A549 (cell line): ENCODE measurements around the gene WHRN. TPM values are rescaled to one million over a fixed set of nuclear protein-coding genes. Genes with fewer than 3 reads are reported as not detected.

Source experiments
- ATAC-seq, 2 experiments: fragments of 200-7000 bp in 1 of 2; fragments of >200 bp in 1 of 2; cut with Nextera tagmentation in 1 of 2; cut with Tn5 transposase in 1 of 2; 3 replicates each; pipeline versions ENCODE4 v1.8.0 to v1.9.1; 2018 to 2020; ENCODE audit warnings: mild to moderate bottlenecking in 1 of 2, moderate library complexity in 1 of 2
- CTCF ChIA-PET: fragments of 300-600 bp; sonication (Branson Sonifier 250); formaldehyde crosslinking; extraction: SDS; loops from one replicate; lab custom pipeline; 2021; ENCODE audit warnings: antibody characterized with exemption, inconsistent platforms; lab: Yijun Ruan, JAX
- POLR2A ChIA-PET: fragments of 350-600 bp; formaldehyde crosslinking; extraction: SDS; loops from one replicate; lab custom pipeline; 2021; ENCODE audit warnings: antibody characterized with exemption, inconsistent platforms; lab: Yijun Ruan, JAX
- DNase-seq, 2 experiments: peaks; one replicate each; pipeline versions ENCODE4 v3.0.0 to v3.0.0-alpha.2; 2011 to 2016; ENCODE audit warnings: low read depth in 1 of 2, low spot score in 1 of 2
- FAIRE-seq: peaks from 2 replicates; lab custom pipeline; 2011; peaks lifted over from hg19 to GRCh38; lab: Jason Lieb, UNC
- H3K27ac ChIP-seq, 2 experiments: fragments of >200 bp; sonication (Bioruptor Twin); formaldehyde crosslinking; 3 replicates each; pipeline ENCODE4 v1.5.1; 2016 to 2017
- H3K4me1 ChIP-seq: fragments of >200 bp; sonication (Bioruptor Twin); formaldehyde crosslinking; 3 replicates; pipeline ENCODE4 v1.6.1; 2016
- H3K4me2 ChIP-seq: fragments of >200 bp; sonication (Bioruptor Twin); formaldehyde crosslinking; 3 replicates; pipeline ENCODE4 v1.6.1; 2016
- H3K4me3 ChIP-seq: fragments of >200 bp; sonication (Bioruptor Twin); formaldehyde crosslinking; 3 replicates; pipeline ENCODE4 v1.5.1; 2016
- H3K9me3 ChIP-seq: fragments of >200 bp; sonication (Bioruptor Twin); formaldehyde crosslinking; 3 replicates; pipeline ENCODE4 v1.6.1; 2016
- BCL3 ChIP-seq: fragments of >200 bp; sonication (Bioruptor Twin); formaldehyde crosslinking; IDR thresholded peaks from 3 replicates; pipeline ENCODE4 v1.6.1; 2016
- BHLHE40 ChIP-seq: IDR thresholded peaks from 2 replicates; pipeline ENCODE4 v1.6.1; 2012; ENCODE audit warnings: low read depth, low read length, inconsistent platforms
- CHD4 ChIP-seq: fragments of 200-600 bp; sonication (generic); IDR thresholded peaks from 2 replicates; pipeline ENCODE4 v1.6.1; 2016; ENCODE audit warnings: antibody characterized with exemption, mild to moderate bottlenecking, borderline replicate concordance
- E2F6 ChIP-seq: IDR thresholded peaks from 2 replicates; pipeline ENCODE4 v1.6.1; 2012; ENCODE audit warnings: low read depth, borderline replicate concordance
- EHMT2 ChIP-seq: fragments of 200-600 bp; sonication (generic); IDR thresholded peaks from 2 replicates; pipeline ENCODE4 v1.6.1; 2016; ENCODE audit warnings: antibody characterized with exemption, low read depth, mild to moderate bottlenecking, moderate library complexity
- ELK1 ChIP-seq: fragments of 150-350 bp; IDR thresholded peaks from 2 replicates; pipeline ENCODE4 v1.6.1; 2014; ENCODE audit warnings: low read depth, mild to moderate bottlenecking, low read length
- GATA3 ChIP-seq: IDR thresholded peaks from 2 replicates; pipeline ENCODE4 v1.6.1; 2012; ENCODE audit warnings: borderline replicate concordance
- HOXB13 ChIP-seq: fragments of 250-450 bp; sonication (Bioruptor Pico); IDR thresholded peaks from 2 replicates; pipeline ENCODE4 v1.5.0; 2020; ENCODE audit warnings: low read depth, mild to moderate bottlenecking, moderate library complexity
- KDM1A ChIP-seq: fragments of 200-600 bp; sonication (generic); IDR thresholded peaks from 2 replicates; pipeline ENCODE4 v1.6.1; 2016; ENCODE audit warnings: low read depth, mild to moderate bottlenecking
- MAFK ChIP-seq: fragments of 450-650 bp; IDR thresholded peaks from 2 replicates; pipeline ENCODE4 v1.6.1; 2014; ENCODE audit not compliant: partially characterized antibody
- MYC ChIP-seq: IDR thresholded peaks from 2 replicates; pipeline ENCODE4 v1.6.1; 2012; ENCODE audit warnings: mild to moderate bottlenecking, inconsistent platforms, low read length, improper control_type of control experiment, borderline replicate concordance
- NPAS2 ChIP-seq: fragments of 250-450 bp; sonication (Bioruptor Pico); IDR thresholded peaks from 2 replicates; pipeline ENCODE4 v1.8.0; 2022; ENCODE audit warnings: mild to moderate bottlenecking, moderate library complexity, borderline replicate concordance
- POLR2A ChIP-seq: IDR thresholded peaks from 2 replicates; pipeline ENCODE4 v1.6.1; 2012; ENCODE audit warnings: mild to moderate bottlenecking, low read length
- POLR2AphosphoS2 ChIP-seq: conservative IDR thresholded peaks from 2 replicates; pipeline ENCODE4 v1.6.1; 2012; ENCODE audit warnings: low read length, improper control_type of control experiment, inconsistent platforms
- SREBF2 ChIP-seq: fragments of 450-650 bp; IDR thresholded peaks from 2 replicates; pipeline ENCODE4 v1.6.1; 2014; ENCODE audit warnings: mild to moderate bottlenecking, moderate library complexity
- TP53 ChIP-seq: fragments of 250-450 bp; sonication (Bioruptor Pico); IDR thresholded peaks from 2 replicates; pipeline ENCODE4 v1.5.0; 2021; ENCODE audit warnings: mild to moderate bottlenecking, moderate library complexity
- ZFP36 ChIP-seq: fragments of 450-650 bp; IDR thresholded peaks from 2 replicates; pipeline ENCODE4 v1.6.1; 2014; ENCODE audit warnings: borderline replicate concordance; ENCODE audit not compliant: partially characterized antibody
- WGBS: methylation state at CpG from one replicate; pipeline ENCODE4 v1.1.6; 2017; ENCODE audit errors: missing lambda C conversion rate; 5-methylcytosine and 5-hydroxymethylcytosine counted together
- polyA plus RNA-seq, 4 experiments: library from polyadenylated mRNA; depleted of rRNA in 3 of 4; stranded (reverse); fragments of >200 nt; fragmentation: RNase III in 1 of 4; extraction: RNeasy Plus Mini Kit Qiagen cat#74134 plus additional on column Dnase treatment in 1 of 4; gene quantifications; 2 replicates in 3 of 4; 3 replicates in 1 of 4; pipeline ENCODE4 v1.2.3, GENCODE V29; 2011 to 2017
- TF ChIP-seq, protein P1 (sequence below): IDR thresholded peaks from 2 replicates; pipeline ENCODE4 v1.6.1; 2012

WHRN gene
- polyA plus RNA-seq, 2 of the 4 experiments (the other 2 are of a cell fraction), result 1.2 to 3.2 TPM

GRCh38 chr9:114416906-114417305 lies 88.4 kb downstream of the WHRN start:
- Histone ChIP-seq H3K4me1 (no peaks in the 10 kb centered on the region), H3K9me3 (no peaks in the 10 kb centered on the region), H3K4me3 (no peak overlapping the region), H3K27ac (no peak overlapping the region), H3K4me2 (no peak overlapping the region)
- TF ChIP-seq KDM1A, result no peak
- TF ChIP-seq ZFP36, result no peak
- no peak for TF ChIP-seq MAFK
- TF ChIP-seq BCL3, result no peak
- no peak for TF ChIP-seq EHMT2
- no peak for TF ChIP-seq TP53 (CRISPR knock-in tag)
- CTCF ChIA-PET, result interaction anchor here (1.3 to 7.1 kb wide), 5 partner anchors 11 to 309 kb away, joined by 3 to 106 read pairs (median 18); no protein-coding TSS in a partner anchor
- 75% methylated on average over 2 of the region's 2 CpGs for WGBS
- DNase-seq, result no peak
- POLR2A ChIA-PET, result interaction anchor here (1.1 kb wide), 1 partner anchor 13 kb away, joined by 3 read pairs; no protein-coding TSS in a partner anchor
- FAIRE-seq, result no peak
- no peak for ATAC-seq

DNA sequence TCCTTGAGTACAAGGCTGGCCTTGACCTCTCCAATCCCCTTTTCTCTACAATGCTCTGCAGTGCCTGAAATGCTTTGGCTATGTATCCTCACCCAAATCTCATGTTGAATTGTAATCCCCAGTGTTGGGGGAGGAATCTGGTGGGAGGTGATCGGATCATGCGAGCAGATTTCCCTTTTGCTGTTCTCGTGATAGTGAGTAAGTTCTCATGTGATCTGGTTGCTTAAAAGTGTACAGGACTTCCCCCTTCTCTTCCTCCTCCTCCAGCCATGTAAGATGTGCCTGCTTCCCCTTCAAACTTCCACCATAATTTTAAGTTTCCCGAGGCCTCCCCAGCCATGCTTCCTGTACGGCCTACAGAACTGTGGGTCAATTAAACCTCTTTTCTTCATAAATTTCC lies 89.0 kb downstream of the WHRN start:
- DNase-seq (no peak), ATAC-seq (no peak), FAIRE-seq (no peak)
- H3K9me3 ChIP-seq, result no peaks in the 10 kb centered on the region
- CTCF ChIA-PET, result interaction anchor here (1.3 to 7.1 kb wide), 4 partner anchors 11 to 308 kb away, joined by 3 to 106 read pairs (median 31); no protein-coding TSS in a partner anchor
- no peak overlapping the region for H3K4me2 ChIP-seq
- H3K4me1 ChIP-seq, result no peaks in the 10 kb centered on the region
- TF ChIP-seq SREBF2, result no peak
- no peak for TF ChIP-seq E2F6
- H3K4me3 ChIP-seq, result no peak overlapping the region
- no peak overlapping the region for H3K27ac ChIP-seq
- POLR2A ChIA-PET, result no interaction called here
- 83% methylated on average over 5 of the region's 5 CpGs for WGBS

DNA sequence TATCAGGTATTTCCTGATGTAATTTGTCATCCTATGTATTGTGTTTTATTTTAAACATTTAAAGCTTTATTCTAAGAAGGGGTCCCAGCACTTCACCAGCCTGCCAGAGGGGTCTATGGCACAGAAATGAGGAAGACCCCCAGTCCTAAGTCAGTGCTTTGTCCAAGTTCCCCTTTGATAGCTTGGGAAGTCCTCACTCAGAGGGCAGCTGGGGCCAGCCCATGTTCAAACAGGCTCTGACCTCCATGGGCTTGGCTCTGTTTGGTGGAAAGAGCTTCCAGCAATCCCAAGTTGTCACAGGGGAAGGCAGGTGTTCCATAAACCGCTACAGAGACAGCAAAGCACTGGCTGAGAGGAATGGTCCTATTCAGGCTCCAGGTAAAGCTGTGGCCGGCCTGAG lies 90.9 kb downstream of the WHRN start:
- no peak overlapping the region for H3K27ac ChIP-seq
- DNase-seq, result no peak
- TF ChIP-seq POLR2AphosphoS2 (no peak), ELK1 (no peak), KDM1A (no peak), MYC (no peak), HOXB13 (CRISPR knock-in tag) (no peak), NPAS2 (CRISPR knock-in tag) (no peak), CHD4 (no peak), POLR2A (no peak), GATA3 (no peak), BHLHE40 (no peak)
- TF ChIP-seq, protein P1, sequence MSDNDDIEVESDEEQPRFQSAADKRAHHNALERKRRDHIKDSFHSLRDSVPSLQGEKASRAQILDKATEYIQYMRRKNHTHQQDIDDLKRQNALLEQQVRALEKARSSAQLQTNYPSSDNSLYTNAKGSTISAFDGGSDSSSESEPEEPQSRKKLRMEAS, result no peak
- CTCF ChIA-PET, result interaction anchor here (0.5 to 7.1 kb wide), 11 partner anchors 9 to 496 kb away, joined by 3 to 106 read pairs (median 4); no protein-coding TSS in a partner anchor
- POLR2A ChIA-PET, result no interaction called here
- H3K9me3 ChIP-seq, result no peaks in the 10 kb centered on the region
- no peak for ATAC-seq
- no peaks in the 10 kb centered on the region for H3K4me1 ChIP-seq
- FAIRE-seq, result no peak
- H3K4me3 ChIP-seq, result no peak overlapping the region
- WGBS, result no CpG with 5 or more reads among the region's 2 CpGs
- no peak overlapping the region for H3K4me2 ChIP-seq
